ENCODE data around the gene ZNF311.
"Not testable (repeated sequence)": the region's sequence is repeated elsewhere in the genome, so short reads cannot be mapped to it uniquely, and the experiment has no call there.

ZNF311 gene

GRCh38 chr6:28953585-28954258, 51.4 kb downstream of the ZNF311 start:
- DNase-seq (ENCODE audit: low spot score): peak; percentile 15

GRCh38 chr6:28953039-28953584, 52.0 kb downstream of the ZNF311 start:
- DNase-seq (ENCODE audit: low spot score): peak; percentile 69

- DNase-seq (ENCODE audit: low spot score): not testable (repeated sequence)
Observed at GRCh38 chr6:28949656-28950195, 55.4 kb downstream of the ZNF311 start.

GRCh38 chr6:28948782-28949486, 56.2 kb downstream of the ZNF311 start:
- DNase-seq (ENCODE audit: low spot score): no peak

GRCh38 chr6:28947831-28948270, 57.3 kb downstream of the ZNF311 start:
- DNase-seq (ENCODE audit: low spot score): no peak

- no peak for DNase-seq (ENCODE audit: low spot score)
Observed at GRCh38 chr6:28947067-28947765, 57.9 kb downstream of the ZNF311 start.

GRCh38 chr6:28945349-28945748, 59.8 kb downstream of the ZNF311 start:
- no peak for DNase-seq (ENCODE audit: low spot score)

All from GM03348 (cell line).